K562 (cell line): ENCODE data around the gene TMA7B.

Experiments
- CBX2 ChIP-seq: fragments of 200-600 bp; sonication (generic); IDR thresholded peaks from one replicate; pipeline ENCODE4 v1.6.1; 2012; ENCODE audit warnings: mild to moderate bottlenecking, low read length, inconsistent platforms; ENCODE audit not compliant: insufficient read depth, poor library complexity, severe bottlenecking
- ZNF24 ChIP-seq: fragments of 450-650 bp; IDR thresholded peaks from 2 replicates; pipeline ENCODE4 v1.6.1; 2016

DNA sequence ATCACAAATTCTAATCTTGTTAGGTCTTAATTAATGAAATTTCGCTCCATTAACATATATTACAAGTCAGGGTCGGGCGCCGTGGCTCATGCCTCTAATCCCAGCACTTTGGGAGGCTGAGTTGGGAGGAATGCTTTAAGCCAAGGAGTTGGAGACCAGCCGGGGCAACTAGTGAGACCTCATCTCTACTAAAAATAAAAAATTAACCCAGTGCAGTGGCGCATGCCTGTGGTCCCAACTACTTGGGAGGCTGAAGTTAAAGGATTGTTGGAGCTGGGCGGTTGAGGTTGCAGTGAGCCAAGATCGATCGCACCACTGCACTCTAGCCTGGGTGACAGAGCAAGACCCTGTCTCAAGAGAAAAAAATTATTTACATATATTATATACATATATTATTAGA lies 1.9 kb downstream of the TMA7B start:
- TF ChIP-seq ZNF24 (no peak), CBX2 (no peak)
